Measurements from ENCODE around the gene SFT2D1.

Gene SFT2D1

GRCh38 chr6:166296035-166296883 is 46.1 kb downstream of the SFT2D1 start:
- no peak for TF ChIP-seq CTCF (IDR thresholded peaks at IDR 0.05; ENCODE audit: control extremely low read depth, extremely low read depth, low read depth, missing control alignments)
- POLR2A ChIA-PET = no interaction called here
- CTCF ChIA-PET = interaction anchor here (1.2 to 4.4 kb wide), 7 partner anchors 10 to 105 kb away, joined by 3 to 22 read pairs (median 6); no protein-coding TSS in a partner anchor
- DNase-seq (ENCODE audit: extremely low spot score) = no peak

GRCh38 chr6:166293731-166294584 is 48.4 kb downstream of the SFT2D1 start:
- TF ChIP-seq CTCF (IDR thresholded peaks at IDR 0.05; ENCODE audit: control extremely low read depth, extremely low read depth, low read depth, missing control alignments) = no peak
- CTCF ChIA-PET = interaction anchor here (0.9 to 4.4 kb wide), 7 partner anchors 10 to 88 kb away, joined by 3 to 22 read pairs (median 3); no protein-coding TSS in a partner anchor
- POLR2A ChIA-PET = no interaction called here
- DNase-seq (ENCODE audit: extremely low spot score) = no peak

- ChIA-PET POLR2A (no interaction called here), CTCF (interaction anchor here (1.9 kb wide), 1 partner anchor 24 kb away, joined by 4 read pairs; no protein-coding TSS in a partner anchor)
- no peak for DNase-seq (ENCODE audit: extremely low spot score)
- TF ChIP-seq CTCF (IDR thresholded peaks at IDR 0.05; ENCODE audit: control extremely low read depth, extremely low read depth, low read depth, missing control alignments) = no peak
Observed at GRCh38 chr6:166289207-166290060, 52.9 kb downstream of the SFT2D1 start.

- no peak for TF ChIP-seq CTCF (IDR thresholded peaks at IDR 0.05; ENCODE audit: control extremely low read depth, extremely low read depth, low read depth, missing control alignments)
- POLR2A ChIA-PET = no interaction called here
- CTCF ChIA-PET = interaction anchor here (8.7 kb wide), 1 partner anchor 113 kb away, joined by 95 read pairs; no protein-coding TSS in a partner anchor
- peak; percentile 51 for DNase-seq (ENCODE audit: extremely low spot score)
Observed at GRCh38 chr6:166286839-166287271, 55.5 kb downstream of the SFT2D1 start.

GRCh38 chr6:166285233-166285632 is 57.1 kb downstream of the SFT2D1 start:
- TF ChIP-seq CTCF (IDR thresholded peaks at IDR 0.05; ENCODE audit: control extremely low read depth, extremely low read depth, low read depth, missing control alignments) = no peak
- POLR2A ChIA-PET = interaction anchor here (0.9 kb wide), 1 partner anchor 96 kb away, joined by 10 read pairs; no protein-coding TSS in a partner anchor
- CTCF ChIA-PET = interaction anchor here (1.1 to 8.7 kb wide), 4 partner anchors 9 to 114 kb away, joined by 4 to 95 read pairs (median 8); no protein-coding TSS in a partner anchor
- DNase-seq (ENCODE audit: extremely low spot score) = no peak

All from GM10248 (cell line).